Epithelial cell of prostate (primary cell): Measurements from ENCODE around the gene IGF2.

Experiments
- DNase-seq: peaks from one replicate; pipeline ENCODE4 v3.0.0-alpha.2; 2011; ENCODE audit warnings: low read depth, low spot score
- H3K27ac ChIP-seq: fragments of 450-650 bp; 2 replicates; pipeline ENCODE4 v1.5.1; 2017; ENCODE audit warnings: mild to moderate bottlenecking

The IGF2 gene

GRCh38 chr11:2084721-2085120 is 54.5 kb downstream of the IGF2 start:
- no peak overlapping the region for H3K27ac ChIP-seq
- DNase-seq = no peak
